Activated CD4-positive, alpha-beta memory T cell treated with anti-CD3 and anti-CD28 coated beads, Interleukin-2, amount 10 ng/mL, durations not matched to agents 7 days and 5 days (primary cell): ENCODE measurements around the gene RALGDS. TPM values are rescaled to one million over a fixed set of nuclear protein-coding genes. Genes with fewer than 3 reads are reported as not detected.

ENCODE experiments used
- CTCF ChIA-PET: fragments of 350-600 bp; sonication (Branson Sonifier 250); formaldehyde crosslinking; loops from one replicate; lab custom pipeline; 2021; ENCODE audit warnings: antibody characterized with exemption, inconsistent platforms; lab: Charles Lee
- POLR2A ChIA-PET: fragments of 350-600 bp; sonication (Branson Sonifier 250); formaldehyde crosslinking; loops from one replicate; lab custom pipeline; 2021; ENCODE audit warnings: antibody characterized with exemption; lab: Charles Lee
- DNase-seq: peaks from one replicate; pipeline ENCODE4 v3.0.0-alpha.2; 2020
- H3K27ac Mint-ChIP-seq: one replicate; pipeline ENCODE4 v1.8.0; 2021; ENCODE audit warnings: mild to moderate bottlenecking, mixed read lengths
- H3K27me3 Mint-ChIP-seq: one replicate; pipeline ENCODE4 v1.8.0; 2021; ENCODE audit warnings: mixed read lengths
- H3K36me3 Mint-ChIP-seq: one replicate; pipeline ENCODE4 v1.8.0; 2021; ENCODE audit warnings: low read depth, mixed read lengths
- H3K4me1 Mint-ChIP-seq: one replicate; pipeline ENCODE4 v1.8.0; 2021; ENCODE audit warnings: mixed read lengths
- H3K4me3 Mint-ChIP-seq: one replicate; pipeline ENCODE4 v1.8.0; 2021; ENCODE audit warnings: mild to moderate bottlenecking, mixed read lengths
- H3K9me3 Mint-ChIP-seq: one replicate; pipeline ENCODE4 v1.8.0; 2021; ENCODE audit warnings: mixed read lengths
- total RNA-seq, 2 experiments: library from RNA; stranded (reverse); gene quantifications; one replicate each; pipeline ENCODE4 v1.2.3, GENCODE V29; 2021

RALGDS gene
- total RNA-seq, 2 experiments from 2014 or later, result 113 to 123 TPM

GRCh38 chr9:133148199-133149129, 27.4 kb upstream of the RALGDS start:
- Mint-ChIP-seq H3K36me3 (peaks cover 12% of the 10 kb centered on the region), H3K27me3 (no peaks in the 10 kb centered on the region), H3K4me3 (peak overlapping the region; percentile 88), H3K4me1 (peaks cover 46% of the 10 kb centered on the region), H3K9me3 (no peaks in the 10 kb centered on the region), H3K27ac (peak overlapping the region; percentile 89)
- ChIA-PET CTCF (interaction anchor here (0.6 to 8.9 kb wide), 19 partner anchors 10 to 224 kb away, joined by 3 to 190 read pairs (median 4); partner anchors contain the start of gene GTF3C5), POLR2A (interaction anchor here (0.8 to 8.1 kb wide), 11 partner anchors 13 to 126 kb away, joined by 3 to 131 read pairs (median 4); partner anchors contain the start of genes GTF3C5 and RALGDS)
- peak; percentile 62 for DNase-seq

- Mint-ChIP-seq H3K4me1 (peaks cover 54% of the 10 kb centered on the region), H3K36me3 (peaks cover 12% of the 10 kb centered on the region), H3K4me3 (peak overlapping the region; percentile 88), H3K27ac (peak overlapping the region; percentile 89), H3K27me3 (no peaks in the 10 kb centered on the region), H3K9me3 (no peaks in the 10 kb centered on the region)
- POLR2A ChIA-PET, result interaction anchor here (0.9 to 8.1 kb wide), 8 partner anchors 12 to 120 kb away, joined by 3 to 131 read pairs (median 6); partner anchors contain the start of genes GTF3C5 and RALGDS
- CTCF ChIA-PET, result interaction anchor here (0.6 to 8.9 kb wide), 19 partner anchors 15 to 225 kb away, joined by 3 to 190 read pairs (median 5); partner anchors contain the start of gene GTF3C5
- peak; percentile 87 for DNase-seq
These were observed 26.6 kb upstream of the RALGDS start for GRCh38 chr9:133147412-133148198.

GRCh38 chr9:133146746-133147411, 25.8 kb upstream of the RALGDS start:
- ChIA-PET CTCF (interaction anchor here (0.9 to 8.9 kb wide), 15 partner anchors 14 to 124 kb away, joined by 3 to 190 read pairs (median 5); partner anchors contain the start of gene GTF3C5), POLR2A (interaction anchor here (0.9 to 8.1 kb wide), 8 partner anchors 12 to 119 kb away, joined by 3 to 131 read pairs (median 6); partner anchors contain the start of genes GTF3C5 and RALGDS)
- Mint-ChIP-seq H3K4me1 (peaks cover 62% of the 10 kb centered on the region), H3K9me3 (no peaks in the 10 kb centered on the region), H3K4me3 (peak overlapping the region; percentile 88), H3K36me3 (peaks cover 12% of the 10 kb centered on the region), H3K27ac (peak overlapping the region; percentile 89), H3K27me3 (no peaks in the 10 kb centered on the region)
- DNase-seq, result no peak

GRCh38 chr9:133144904-133145851, 24.1 kb upstream of the RALGDS start:
- CTCF ChIA-PET, result interaction anchor here (0.7 to 8.9 kb wide), 31 partner anchors 8 to 123 kb away, joined by 3 to 190 read pairs (median 8); partner anchors contain the start of genes GTF3C5 and RALGDS
- no peaks in the 10 kb centered on the region for H3K9me3 Mint-ChIP-seq
- H3K27me3 Mint-ChIP-seq, result no peaks in the 10 kb centered on the region
- H3K27ac Mint-ChIP-seq, result peak overlapping the region; percentile 90
- POLR2A ChIA-PET, result interaction anchor here (1.0 to 8.1 kb wide), 11 partner anchors 12 to 226 kb away, joined by 3 to 131 read pairs (median 8); partner anchors contain the start of genes GTF3C5 and RALGDS
- peaks cover 12% of the 10 kb centered on the region for H3K36me3 Mint-ChIP-seq
- peaks cover 76% of the 10 kb centered on the region for H3K4me1 Mint-ChIP-seq
- no peak for DNase-seq
- peak overlapping the region; percentile 75 for H3K4me3 Mint-ChIP-seq

GRCh38 chr9:133144142-133144903, 23.3 kb upstream of the RALGDS start:
- H3K27ac Mint-ChIP-seq, result peak overlapping the region; percentile 90
- ChIA-PET CTCF (interaction anchor here (0.6 to 8.9 kb wide), 37 partner anchors 9 to 791 kb away, joined by 3 to 190 read pairs (median 8); partner anchors contain the start of genes GTF3C5, RALGDS and SLC2A6), POLR2A (interaction anchor here (0.6 to 8.1 kb wide), 15 partner anchors 12 to 227 kb away, joined by 3 to 131 read pairs (median 5); partner anchors contain the start of genes GTF3C5 and RALGDS)
- H3K9me3 Mint-ChIP-seq, result no peaks in the 10 kb centered on the region
- H3K36me3 Mint-ChIP-seq, result peaks cover 12% of the 10 kb centered on the region
- H3K4me1 Mint-ChIP-seq, result peaks cover 80% of the 10 kb centered on the region
- H3K27me3 Mint-ChIP-seq, result no peaks in the 10 kb centered on the region
- peak overlapping the region; percentile 75 for H3K4me3 Mint-ChIP-seq
- DNase-seq, result peak; percentile 96

- DNase-seq, result no peak
- Mint-ChIP-seq H3K36me3 (peaks cover 16% of the 10 kb centered on the region), H3K9me3 (no peaks in the 10 kb centered on the region), H3K4me1 (peaks cover 84% of the 10 kb centered on the region), H3K4me3 (peak overlapping the region; percentile 75), H3K27ac (peak overlapping the region; percentile 90), H3K27me3 (no peaks in the 10 kb centered on the region)
- ChIA-PET CTCF (interaction anchor here (0.6 to 8.9 kb wide), 36 partner anchors 10 to 791 kb away, joined by 3 to 190 read pairs (median 8); partner anchors contain the start of genes GTF3C5, RALGDS and SLC2A6), POLR2A (interaction anchor here (0.6 to 8.1 kb wide), 15 partner anchors 11 to 228 kb away, joined by 3 to 131 read pairs (median 5); partner anchors contain the start of genes GTF3C5 and RALGDS)
These were observed 22.6 kb upstream of the RALGDS start for GRCh38 chr9:133143639-133144141.

GRCh38 chr9:133142684-133143622, 21.9 kb upstream of the RALGDS start:
- Mint-ChIP-seq H3K9me3 (no peaks in the 10 kb centered on the region), H3K36me3 (peaks cover 16% of the 10 kb centered on the region), H3K27me3 (no peaks in the 10 kb centered on the region), H3K27ac (peak overlapping the region; percentile 81), H3K4me3 (no peak overlapping the region), H3K4me1 (peaks cover 88% of the 10 kb centered on the region)
- ChIA-PET CTCF (interaction anchor here (1.3 to 8.9 kb wide), 11 partner anchors 10 to 112 kb away, joined by 4 to 190 read pairs (median 18); partner anchors contain the start of genes GTF3C5 and RALGDS), POLR2A (interaction anchor here (0.6 to 8.1 kb wide), 10 partner anchors 10 to 1031 kb away, joined by 3 to 131 read pairs (median 8); partner anchors contain the start of genes GTF3C5 and RALGDS)
- DNase-seq, result peak; percentile 54

GRCh38 chr9:133141833-133142595, 21.0 kb upstream of the RALGDS start:
- Mint-ChIP-seq H3K9me3 (no peaks in the 10 kb centered on the region), H3K27me3 (no peaks in the 10 kb centered on the region), H3K27ac (peak overlapping the region; percentile 81), H3K4me3 (no peak overlapping the region), H3K4me1 (peaks cover 87% of the 10 kb centered on the region), H3K36me3 (peaks cover 15% of the 10 kb centered on the region)
- DNase-seq, result peak; percentile 80
- ChIA-PET CTCF (interaction anchor here (2.9 to 8.9 kb wide), 3 partner anchors 9 to 37 kb away, joined by 93 to 190 read pairs (median 131); no protein-coding TSS in a partner anchor), POLR2A (interaction anchor here (0.6 to 8.1 kb wide), 3 partner anchors 9 to 1032 kb away, joined by 3 to 131 read pairs (median 118); partner anchors contain the start of gene RALGDS)
